Glomerular visceral epithelial cell (primary cell): ENCODE measurements around the gene BPI.
"Not testable (repeated sequence)": the region's sequence is repeated elsewhere in the genome, so short reads cannot be mapped to it uniquely, and the experiment has no call there.

Source experiments
- DNase-seq: peaks from one replicate; pipeline ENCODE4 v3.0.0-alpha.2; 2016; ENCODE audit errors: extremely low spot score

BPI gene

GRCh38 chr20:38304845-38305447 lies 990 bp downstream of the BPI start:
- peak; percentile 39 for DNase-seq

GRCh38 chr20:38305541-38305940 lies 1.6 kb downstream of the BPI start:
- DNase-seq = no peak

GRCh38 chr20:38306379-38306778 lies 2.4 kb downstream of the BPI start:
- no peak for DNase-seq

- DNase-seq = peak; percentile 50
Observed at GRCh38 chr20:38307371-38308046, 3.6 kb downstream of the BPI start.

- DNase-seq = no peak
Observed at GRCh38 chr20:38308047-38308438, 4.1 kb downstream of the BPI start.

- no peak for DNase-seq
Observed at GRCh38 chr20:38308447-38308846, 4.5 kb downstream of the BPI start.

GRCh38 chr20:38311091-38311490 lies 7.1 kb downstream of the BPI start:
- peak; percentile 37 for DNase-seq

GRCh38 chr20:38311491-38311890 lies 7.5 kb downstream of the BPI start:
- DNase-seq = no peak

GRCh38 chr20:38313676-38314075 lies 9.7 kb downstream of the BPI start:
- no peak for DNase-seq

GRCh38 chr20:38314350-38314749 lies 10.4 kb downstream of the BPI start:
- not testable (repeated sequence) for DNase-seq

- no peak for DNase-seq
Observed at GRCh38 chr20:38315290-38315966, 11.5 kb downstream of the BPI start.

GRCh38 chr20:38316341-38316740 lies 12.4 kb downstream of the BPI start:
- no peak for DNase-seq

- DNase-seq = no peak
Observed at GRCh38 chr20:38317422-38317821, 13.5 kb downstream of the BPI start.

GRCh38 chr20:38320221-38320620 lies 16.3 kb downstream of the BPI start:
- DNase-seq = no peak

GRCh38 chr20:38321959-38322598 lies 18.1 kb downstream of the BPI start:
- DNase-seq = peak; percentile 54

- DNase-seq = no peak
Observed at GRCh38 chr20:38324159-38324558, 20.2 kb downstream of the BPI start.

GRCh38 chr20:38325167-38325566 lies 21.2 kb downstream of the BPI start:
- DNase-seq = no peak

GRCh38 chr20:38325905-38326304 lies 21.9 kb downstream of the BPI start:
- DNase-seq = no peak

GRCh38 chr20:38326309-38326708 lies 22.4 kb downstream of the BPI start:
- DNase-seq = no peak

- no peak for DNase-seq
Observed at GRCh38 chr20:38330638-38331037, 26.7 kb downstream of the BPI start.

GRCh38 chr20:38331245-38331644 lies 27.3 kb downstream of the BPI start:
- no peak for DNase-seq

- no peak for DNase-seq
Observed at GRCh38 chr20:38331814-38332213, 27.9 kb downstream of the BPI start.

- DNase-seq = no peak
Observed at GRCh38 chr20:38334016-38334415, 30.1 kb downstream of the BPI start.
